Activated CD4-positive, alpha-beta T cell treated with anti-CD3 and anti-CD28 coated beads for 1 hour (primary cell): ENCODE data around the gene ATOH8.

Experiments
- DNase-seq: peaks from one replicate; pipeline ENCODE4 v3.0.0-alpha.2; 2020

The ATOH8 gene

DNA sequence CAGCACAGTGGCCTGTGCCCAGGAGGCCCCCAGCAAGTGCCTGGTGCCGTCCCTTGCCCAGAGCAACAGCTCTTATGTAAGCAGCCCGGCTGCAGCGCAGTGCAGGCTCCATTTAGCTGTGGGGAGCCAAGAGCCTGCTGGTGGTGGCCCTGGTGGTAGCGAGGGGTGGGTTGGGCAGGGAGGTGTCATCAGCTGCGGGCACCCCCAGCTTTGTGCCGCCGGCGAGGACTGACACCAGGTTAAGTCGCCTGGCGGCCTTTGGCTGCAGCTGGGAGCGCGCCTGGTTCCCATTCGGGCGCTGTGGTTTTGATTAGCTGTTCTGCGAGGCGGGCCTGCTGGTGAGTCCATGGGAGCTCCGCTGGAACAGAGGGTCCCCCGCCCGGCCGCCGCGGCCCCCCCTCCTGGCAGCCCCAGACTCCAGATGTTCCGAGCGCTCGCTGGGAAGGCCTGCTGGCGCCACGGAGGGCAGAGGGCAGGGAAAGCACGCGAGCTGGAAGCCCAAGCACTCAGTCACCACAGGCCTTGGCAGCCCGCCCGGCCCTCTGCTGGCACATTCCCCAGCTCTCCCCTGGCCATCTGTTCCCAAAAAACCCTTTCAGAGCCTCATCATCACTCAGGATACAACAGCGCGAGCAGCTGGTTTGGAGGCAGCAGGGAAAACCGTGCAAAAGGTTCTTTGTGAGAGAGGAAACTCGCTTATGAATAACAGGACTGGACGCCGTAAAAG is 18.4 kb downstream of the ATOH8 start:
- no peak for DNase-seq

DNA sequence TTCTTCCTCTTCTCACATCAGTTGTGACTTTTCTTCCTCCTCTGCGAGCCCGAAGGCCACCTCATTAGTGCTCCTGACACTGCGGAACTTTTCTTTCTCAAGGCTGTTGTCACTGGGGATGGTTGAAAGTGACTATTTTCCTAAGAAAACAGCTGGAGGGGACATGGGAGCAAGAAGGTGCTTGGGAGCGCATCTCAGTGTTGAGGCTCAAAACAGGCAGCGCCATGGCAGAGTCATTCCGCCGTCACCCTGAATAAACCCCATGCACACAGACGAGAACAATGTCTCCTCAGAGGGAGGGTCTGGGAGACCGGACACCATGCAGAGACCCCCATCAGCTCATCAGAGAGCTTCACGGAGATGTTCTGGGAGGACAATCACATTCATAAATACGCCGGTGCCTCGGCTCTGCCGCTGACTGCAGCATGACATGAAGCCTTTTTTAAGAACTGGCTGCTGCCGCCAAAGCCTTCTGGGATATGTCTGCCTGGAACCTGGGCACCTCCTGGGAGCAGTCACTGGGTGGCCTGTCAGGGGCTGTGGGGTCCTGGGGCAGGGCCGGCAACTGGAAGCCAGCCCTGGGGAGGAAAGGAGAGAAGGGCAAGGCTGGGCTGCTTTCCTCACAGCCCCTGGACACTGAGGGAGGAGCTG is 19.2 kb downstream of the ATOH8 start:
- no peak for DNase-seq

DNA sequence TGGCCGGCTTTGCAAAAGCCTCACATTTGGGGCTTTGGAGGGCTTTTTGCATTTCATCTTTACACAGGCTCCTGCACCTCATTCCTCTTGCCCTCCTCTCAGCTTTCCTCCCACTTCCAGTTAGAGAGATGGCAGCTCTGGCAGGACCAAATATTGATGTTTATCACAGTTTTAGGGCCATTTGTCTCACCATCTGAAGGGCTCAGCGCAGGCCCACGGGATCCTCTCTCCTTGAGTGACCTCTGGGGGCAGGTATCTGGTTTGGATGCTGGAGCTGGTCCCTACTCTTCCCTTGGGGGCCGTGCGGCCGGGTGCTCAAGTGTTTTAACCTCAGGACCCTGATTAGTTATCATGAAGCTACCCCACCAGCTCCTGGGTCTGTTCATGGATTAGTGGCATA is 19.9 kb downstream of the ATOH8 start:
- no peak for DNase-seq

GRCh38 chr2:85774126-85774978 is 20.6 kb downstream of the ATOH8 start:
- DNase-seq: no peak

DNA sequence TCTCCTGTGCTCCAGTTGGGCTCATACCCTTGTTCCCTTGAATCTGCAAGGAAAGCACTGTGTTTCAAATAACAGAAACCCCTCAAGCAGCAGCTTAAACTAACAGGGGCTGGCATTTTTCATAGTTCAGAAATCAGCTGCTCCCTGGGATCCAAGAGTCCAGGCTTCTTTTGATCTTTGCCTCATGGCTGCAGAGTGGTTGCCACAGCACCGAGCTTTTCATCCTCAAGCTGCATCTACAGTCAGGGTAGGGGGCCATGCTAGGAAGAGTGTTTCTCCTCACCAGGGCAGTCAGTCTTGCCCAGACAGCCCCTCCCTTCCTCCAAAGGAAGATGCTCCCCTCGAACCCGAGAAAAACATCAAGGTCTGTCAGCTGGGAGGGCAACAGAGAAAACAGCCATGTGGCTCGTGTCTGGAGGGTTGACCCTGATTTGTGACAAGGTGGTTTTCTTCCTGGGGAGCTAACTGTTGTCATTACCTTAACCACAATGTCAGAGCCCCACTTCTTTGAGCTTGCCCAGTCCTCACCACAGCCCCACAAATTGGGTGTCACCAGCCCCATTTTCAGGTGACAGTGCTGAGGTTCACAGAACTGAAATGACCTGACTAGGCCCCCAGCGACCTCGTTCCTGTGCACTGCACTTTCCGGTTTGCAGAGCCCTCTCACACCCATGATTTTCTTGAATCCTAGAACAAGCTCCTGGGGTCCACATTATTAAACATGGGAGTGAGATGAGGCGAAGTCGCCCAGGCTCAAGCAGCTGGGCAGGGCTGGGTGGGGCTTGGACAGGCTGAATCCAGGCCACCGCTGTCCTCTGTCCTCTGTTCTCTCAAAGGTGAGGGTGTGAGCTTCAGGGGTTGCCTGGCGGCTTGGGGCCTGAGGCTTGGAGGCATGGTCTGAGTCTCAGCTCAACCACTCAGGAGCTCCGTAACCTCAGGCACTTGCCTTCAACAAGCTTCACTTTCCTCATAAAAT is 21.9 kb downstream of the ATOH8 start:
- DNase-seq: no peak

DNA sequence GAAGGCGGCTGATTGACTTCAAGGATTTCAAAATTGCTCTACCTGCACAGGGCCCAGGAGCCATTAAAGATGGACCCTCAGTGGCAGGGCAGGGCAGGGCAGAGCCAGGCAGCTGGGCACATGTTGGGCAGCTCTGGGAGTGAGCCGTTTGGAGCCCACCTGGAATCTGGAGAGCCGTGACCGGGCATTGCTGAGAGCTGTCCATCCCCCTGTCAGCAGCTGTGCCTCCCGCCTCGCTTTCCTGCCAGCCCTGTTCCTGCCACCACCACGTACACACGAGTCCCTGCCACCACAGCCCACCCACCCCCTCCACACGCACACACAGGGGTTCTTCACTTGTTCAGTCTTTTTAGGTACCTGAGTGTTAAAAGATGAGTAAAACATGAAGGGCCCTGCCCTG is 22.9 kb downstream of the ATOH8 start:
- DNase-seq: no peak

GRCh38 chr2:85777441-85777861 is 23.7 kb downstream of the ATOH8 start:
- DNase-seq: no peak

DNA sequence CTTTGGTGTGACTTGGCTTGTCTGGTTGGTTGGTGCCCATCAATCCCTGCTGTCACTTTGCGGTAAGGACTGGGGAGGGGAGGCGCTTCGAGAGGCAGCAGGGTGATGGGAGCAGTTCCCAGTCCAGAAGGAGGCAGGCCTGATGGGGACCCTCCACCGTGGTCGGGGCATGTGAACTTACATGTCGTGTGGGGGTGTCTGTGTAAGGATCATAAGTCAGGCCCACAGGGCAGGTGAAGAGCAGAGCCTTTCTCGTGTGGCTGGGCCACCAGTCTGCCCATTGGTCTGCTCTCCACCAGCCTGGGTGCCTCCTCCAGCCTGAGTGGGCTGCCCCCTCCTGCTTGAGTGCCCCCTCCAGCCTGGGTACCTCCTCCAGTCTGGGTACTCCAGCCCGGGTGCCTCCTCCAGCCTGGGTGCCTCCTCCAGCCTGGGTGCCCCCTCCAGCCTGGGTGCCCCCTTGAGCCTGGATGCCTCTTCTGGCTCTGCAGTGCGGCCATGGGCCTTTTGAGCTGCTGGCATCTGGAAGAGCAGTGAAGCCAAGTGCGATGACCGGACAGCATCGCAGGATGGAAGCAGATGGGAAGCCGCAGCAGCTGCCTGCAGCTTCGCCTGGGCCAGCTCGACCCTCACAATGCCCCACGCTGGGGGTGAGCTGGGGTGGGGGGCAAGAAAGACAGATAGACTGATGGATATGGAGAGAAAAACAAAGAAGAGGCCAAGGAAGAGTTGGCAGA is 25.0 kb downstream of the ATOH8 start:
- no peak for DNase-seq

GRCh38 chr2:85779641-85780315 is 26.0 kb downstream of the ATOH8 start:
- DNase-seq: no peak

DNA sequence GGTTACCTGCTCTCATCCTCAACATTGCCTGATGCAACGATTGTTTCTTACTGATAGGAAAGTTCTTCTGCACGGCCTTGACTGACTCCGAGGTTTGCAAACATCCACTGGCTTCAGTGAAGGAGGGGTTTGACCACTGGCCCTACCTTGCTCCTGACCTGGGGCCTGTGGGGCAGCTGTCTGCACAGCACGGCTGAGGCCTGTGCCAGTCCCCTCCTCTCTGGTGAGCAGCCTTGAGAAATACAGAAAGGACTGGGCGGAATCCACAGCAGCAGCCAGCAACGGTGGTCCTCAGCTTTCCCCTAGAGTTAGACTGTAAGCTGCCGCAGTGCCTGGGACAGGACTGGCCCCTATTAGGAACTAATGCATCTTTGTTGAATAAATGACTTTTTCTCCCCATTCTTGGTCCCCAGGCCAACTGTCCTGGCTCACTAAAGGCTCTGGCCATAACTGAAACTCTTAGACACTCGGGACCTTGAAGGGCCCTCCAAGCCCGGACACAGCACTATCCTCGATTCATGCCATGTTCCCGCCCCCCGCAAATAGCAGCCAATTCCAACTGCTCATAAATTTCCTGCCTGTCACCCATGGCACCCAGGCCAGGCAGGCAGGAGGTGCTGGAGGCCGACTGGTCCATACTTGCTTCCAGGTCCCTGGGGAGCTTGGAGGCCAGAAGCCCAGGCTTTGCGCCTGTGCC is 26.7 kb downstream of the ATOH8 start:
- DNase-seq: no peak

DNA sequence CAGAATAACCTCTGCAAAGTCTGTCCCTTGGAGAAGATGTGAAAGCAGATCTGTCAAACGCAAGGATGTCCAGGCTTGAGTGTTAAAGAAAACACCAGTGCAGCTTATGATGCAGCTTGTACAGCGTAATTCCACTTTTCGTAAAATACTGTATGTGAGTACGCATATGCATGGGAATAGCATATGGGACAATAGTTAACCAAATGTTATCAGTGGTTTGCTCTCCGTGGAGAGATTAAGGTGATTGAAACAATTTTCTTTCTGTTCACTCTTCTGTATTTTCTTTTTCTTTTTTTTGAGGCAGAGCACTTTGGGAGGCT is 27.2 kb downstream of the ATOH8 start:
- DNase-seq: no peak

DNA sequence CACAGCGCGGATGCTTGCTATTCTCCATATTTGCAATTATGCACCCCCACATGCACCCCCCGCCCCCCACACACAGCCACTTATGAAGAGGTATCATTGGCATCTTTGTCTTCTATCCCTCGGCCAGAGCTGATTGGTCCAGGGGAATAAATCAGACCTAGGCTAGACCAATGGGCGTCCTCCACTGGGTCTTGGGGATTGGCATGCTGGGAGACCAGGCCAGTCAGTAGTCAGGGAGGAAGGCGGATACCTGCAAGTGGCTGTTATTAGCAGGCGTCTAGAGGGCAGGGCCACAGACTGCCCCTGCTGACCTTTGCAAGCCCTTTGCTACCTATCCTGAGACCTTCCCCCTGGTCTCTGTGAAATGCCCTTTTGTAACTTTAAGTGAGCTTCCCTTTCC is 30.0 kb downstream of the ATOH8 start:
- no peak for DNase-seq

GRCh38 chr2:85784474-85784986 is 30.7 kb downstream of the ATOH8 start:
- no peak for DNase-seq

- no peak for DNase-seq
Measured at GRCh38 chr2:85785027-85785822, 31.4 kb downstream of the ATOH8 start.

GRCh38 chr2:85785871-85786270 is 32.1 kb downstream of the ATOH8 start:
- DNase-seq: no peak

GRCh38 chr2:85786444-85786843 is 32.7 kb downstream of the ATOH8 start:
- DNase-seq: no peak

DNA sequence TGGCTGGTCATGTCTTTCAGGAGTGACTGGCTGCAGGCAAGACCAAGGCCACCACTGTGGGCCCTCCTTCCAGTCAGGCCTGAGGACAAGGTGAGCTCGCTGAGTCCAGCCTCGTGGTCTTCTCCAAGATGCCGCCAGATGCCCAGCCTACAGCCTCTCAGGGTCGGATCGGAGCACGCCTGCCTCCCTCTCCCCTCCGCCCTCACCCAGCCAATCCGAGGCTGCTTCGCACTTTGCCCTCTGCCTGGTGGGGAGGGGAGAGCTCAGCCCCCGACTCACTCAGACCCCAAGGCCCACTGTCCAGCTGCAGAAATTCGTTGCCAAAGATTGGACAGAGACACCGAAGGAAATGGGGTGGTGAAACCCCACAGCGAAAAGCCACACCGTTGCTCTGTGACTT is 33.1 kb downstream of the ATOH8 start:
- DNase-seq: no peak

DNA sequence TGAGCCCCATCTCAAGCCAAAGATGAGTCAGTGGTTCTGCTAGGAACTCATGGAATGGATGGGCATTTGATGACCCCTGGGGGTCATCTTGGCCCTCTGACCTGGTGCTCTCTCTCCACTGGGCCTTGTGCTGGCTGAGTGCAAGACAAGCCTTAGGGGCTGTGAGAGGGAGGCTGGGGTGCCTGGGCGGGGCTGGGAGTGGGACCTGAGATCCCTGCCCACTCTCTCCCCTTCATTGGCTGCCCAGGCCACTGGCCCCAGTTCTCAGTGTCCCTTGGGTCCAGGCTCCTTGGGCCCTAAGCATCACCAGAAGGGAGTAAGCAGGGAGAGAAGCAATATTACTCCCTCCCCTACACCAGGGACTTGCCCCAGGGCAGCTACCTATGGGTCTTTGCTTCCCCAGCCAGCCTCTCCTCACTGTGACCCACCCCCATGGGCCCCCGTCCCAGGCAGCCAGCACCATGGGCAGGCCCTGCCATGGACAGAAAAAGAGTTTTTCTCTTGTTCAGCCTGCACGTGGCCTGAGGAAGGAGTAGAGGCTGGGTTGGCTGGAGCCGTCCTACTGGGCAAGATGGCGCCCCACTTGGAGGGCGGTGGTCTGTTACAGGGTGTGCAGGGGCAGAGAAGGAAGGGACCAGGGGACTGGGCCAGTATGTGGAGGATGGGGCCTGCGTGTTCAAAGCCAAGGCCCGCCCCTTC is 33.6 kb downstream of the ATOH8 start:
- DNase-seq: no peak

GRCh38 chr2:85787981-85788340 is 34.2 kb downstream of the ATOH8 start:
- no peak for DNase-seq
